Omental fat pad (tissue), 4 donors: Measurements from ENCODE around the gene FOCAD. TPM values are rescaled to one million over a fixed set of nuclear protein-coding genes. Genes with fewer than 3 reads are reported as not detected.
"Not testable (repeated sequence)": the region's sequence is repeated elsewhere in the genome, so short reads cannot be mapped to it uniquely, and the experiment has no call there.

ENCODE experiments used
- ATAC-seq: fragments of 150-250 bp; one replicate; pipeline ENCODE4 v1.9.1; 2016; ENCODE audit warnings: mild to moderate bottlenecking, moderate library complexity; ENCODE audit not compliant: low FRiP score
- DNase-seq: peaks from one replicate; pipeline ENCODE4 v3.0.0-alpha.2; 2019; ENCODE audit warnings: low spot score
- total RNA-seq, 4 donors: library from RNA; depleted of rRNA; stranded (reverse); fragments of >200 nt; gene quantifications; one replicate each; pipeline ENCODE4 v1.1.0, GENCODE V29; 2016
- TF ChIP-seq, protein P1 (sequence below), 3 donors: fragments of 450-650 bp; IDR thresholded peaks; one replicate each; pipeline ENCODE4 v1.5.1; 2016 to 2017; ENCODE audit warnings: antibody characterized with exemption in 3 of 3, mild to moderate bottlenecking in 3 of 3, moderate library complexity in 2 of 3

FOCAD gene
- total RNA-seq, 4 donors from 2014 or later: 19.1 to 57.4 (median 30.9) TPM

GRCh38 chr9:20944507-20944906 lies 260.4 kb downstream of the FOCAD start:
- DNase-seq: no peak
- TF ChIP-seq, protein P1, sequence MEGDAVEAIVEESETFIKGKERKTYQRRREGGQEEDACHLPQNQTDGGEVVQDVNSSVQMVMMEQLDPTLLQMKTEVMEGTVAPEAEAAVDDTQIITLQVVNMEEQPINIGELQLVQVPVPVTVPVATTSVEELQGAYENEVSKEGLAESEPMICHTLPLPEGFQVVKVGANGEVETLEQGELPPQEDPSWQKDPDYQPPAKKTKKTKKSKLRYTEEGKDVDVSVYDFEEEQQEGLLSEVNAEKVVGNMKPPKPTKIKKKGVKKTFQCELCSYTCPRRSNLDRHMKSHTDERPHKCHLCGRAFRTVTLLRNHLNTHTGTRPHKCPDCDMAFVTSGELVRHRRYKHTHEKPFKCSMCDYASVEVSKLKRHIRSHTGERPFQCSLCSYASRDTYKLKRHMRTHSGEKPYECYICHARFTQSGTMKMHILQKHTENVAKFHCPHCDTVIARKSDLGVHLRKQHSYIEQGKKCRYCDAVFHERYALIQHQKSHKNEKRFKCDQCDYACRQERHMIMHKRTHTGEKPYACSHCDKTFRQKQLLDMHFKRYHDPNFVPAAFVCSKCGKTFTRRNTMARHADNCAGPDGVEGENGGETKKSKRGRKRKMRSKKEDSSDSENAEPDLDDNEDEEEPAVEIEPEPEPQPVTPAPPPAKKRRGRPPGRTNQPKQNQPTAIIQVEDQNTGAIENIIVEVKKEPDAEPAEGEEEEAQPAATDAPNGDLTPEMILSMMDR (IDR thresholded peaks at IDR 0.05): no peak
- no peak for ATAC-seq

DNA sequence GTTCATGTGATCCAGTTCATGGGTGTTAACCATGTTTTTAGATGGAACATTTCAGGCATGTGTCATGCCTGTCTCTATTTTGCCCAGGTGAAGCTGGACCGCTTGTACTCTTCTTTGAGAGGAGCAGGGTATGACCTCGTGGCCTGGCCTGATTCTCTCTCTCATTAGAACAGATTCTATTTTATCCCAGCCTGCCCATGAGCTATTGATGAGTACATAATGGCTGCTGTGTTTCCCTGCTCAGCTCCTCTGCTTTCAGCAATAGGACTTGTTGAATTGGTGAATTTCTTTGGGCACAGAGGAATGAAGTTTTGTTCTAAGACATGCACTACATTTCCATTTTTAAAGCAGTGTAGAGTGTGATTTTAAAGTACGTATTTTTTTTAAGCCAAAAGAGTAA lies 261.2 kb downstream of the FOCAD start:
- ATAC-seq (no peak), DNase-seq (no peak)
- TF ChIP-seq, protein P1 (IDR thresholded peaks at IDR 0.05): no peak

GRCh38 chr9:20945856-20946255 lies 261.8 kb downstream of the FOCAD start:
- ATAC-seq: no peak
- no peak for DNase-seq
- TF ChIP-seq, protein P1 (IDR thresholded peaks at IDR 0.05): no peak

GRCh38 chr9:20948703-20949102 lies 264.6 kb downstream of the FOCAD start:
- DNase-seq (no peak), ATAC-seq (no peak)
- TF ChIP-seq, protein P1 (IDR thresholded peaks at IDR 0.05): no peak

GRCh38 chr9:20950707-20951106 lies 266.6 kb downstream of the FOCAD start:
- ATAC-seq (no peak), DNase-seq (no peak)
- TF ChIP-seq, protein P1 (IDR thresholded peaks at IDR 0.05): no peak

DNA sequence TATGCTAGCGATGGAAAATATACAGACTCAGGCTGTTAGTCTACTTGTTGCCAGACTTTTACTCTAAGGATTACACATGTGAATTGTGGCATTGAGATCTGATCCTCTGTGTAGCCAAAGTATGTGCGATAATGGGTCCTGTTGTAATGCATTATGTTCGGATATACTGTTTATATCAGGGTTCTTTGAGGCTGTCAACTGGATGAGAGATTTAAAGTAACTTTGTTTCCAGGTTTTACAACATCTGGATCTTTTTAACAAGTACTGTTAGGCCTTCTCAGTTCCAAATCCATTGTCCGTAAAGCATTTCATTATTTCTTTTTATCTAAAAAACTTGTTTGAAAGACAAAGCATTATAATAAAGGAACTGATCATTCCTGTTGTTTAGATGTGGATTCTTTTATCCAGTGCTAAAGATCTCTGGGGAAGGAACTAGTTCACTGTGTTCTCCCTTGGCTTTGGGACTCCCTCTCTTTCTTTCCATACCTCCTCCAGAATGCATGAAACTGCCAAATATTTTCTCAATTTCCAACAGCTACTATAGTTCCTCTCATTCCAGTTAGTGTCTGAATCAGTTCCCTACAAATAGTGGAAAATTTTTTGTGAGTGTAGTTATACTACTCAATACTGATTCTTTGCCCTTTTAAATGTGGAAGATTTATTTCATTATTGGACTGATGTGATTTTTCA lies 278.6 kb downstream of the FOCAD start:
- ATAC-seq (no peak), DNase-seq (no peak)
- TF ChIP-seq, protein P1 (IDR thresholded peaks at IDR 0.05): no peak

DNA sequence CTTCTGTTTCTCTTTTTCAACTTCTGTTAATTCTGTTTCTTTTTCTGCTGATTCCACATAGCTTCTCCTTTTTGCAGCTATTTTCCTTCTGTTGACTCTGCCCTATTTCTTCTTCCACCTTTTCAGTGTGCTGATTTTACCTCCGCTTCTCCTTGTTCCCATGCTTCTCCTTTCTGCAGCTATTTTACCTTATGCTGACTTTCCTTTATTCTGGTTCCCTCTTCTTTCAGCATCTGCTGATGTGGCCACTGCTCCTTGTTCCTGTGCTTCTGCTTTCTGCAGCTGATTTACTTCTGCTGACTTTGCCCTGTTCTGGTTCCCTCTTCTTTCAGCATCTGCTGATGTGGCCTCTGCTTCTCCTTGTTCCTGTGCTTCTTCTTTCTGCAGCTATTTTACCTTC lies 288.6 kb downstream of the FOCAD start:
- DNase-seq (no peak), ATAC-seq (no peak)
- TF ChIP-seq, protein P1 (IDR thresholded peaks at IDR 0.05): no peak

- not testable (repeated sequence) for ATAC-seq, DNase-seq
These were observed 289.3 kb downstream of the FOCAD start for GRCh38 chr9:20973246-20973947.

DNA sequence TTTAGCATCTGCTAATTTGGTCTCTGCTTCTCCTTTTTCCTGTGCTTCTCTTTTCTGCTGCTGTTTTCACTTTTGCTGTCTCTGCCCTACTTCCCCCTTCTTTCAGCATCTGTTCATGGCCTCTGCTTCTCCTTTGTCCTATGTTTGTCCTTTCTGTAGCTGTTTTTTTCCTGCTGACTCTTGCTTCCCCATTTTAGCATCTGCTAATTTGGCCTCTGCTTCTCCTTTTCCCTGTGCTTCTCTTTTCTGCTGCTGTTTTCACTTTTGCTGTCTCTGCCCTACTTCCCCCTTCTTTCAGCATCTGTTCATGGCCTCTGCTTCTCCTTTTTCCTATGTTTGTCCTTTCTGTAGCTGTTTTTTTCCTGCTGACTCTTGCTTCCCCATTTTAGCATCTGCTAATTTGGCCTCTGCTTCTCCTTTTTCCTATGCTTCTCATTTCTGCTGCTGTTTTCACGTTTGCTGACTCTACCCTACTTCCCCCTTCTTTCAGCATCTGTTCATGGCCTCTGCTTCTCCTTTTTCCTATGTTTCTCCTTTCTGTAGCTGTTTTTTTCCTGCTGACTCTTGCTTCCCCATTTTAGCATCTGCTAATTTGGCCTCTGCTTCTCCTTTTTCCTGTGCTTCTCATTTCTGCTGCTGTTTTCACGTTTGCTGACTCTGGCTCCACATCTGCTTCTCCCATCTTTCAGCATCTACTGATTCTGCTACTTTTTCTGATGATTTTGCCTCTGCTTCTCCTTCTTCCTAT lies 290.3 kb downstream of the FOCAD start:
- ATAC-seq, DNase-seq: not testable (repeated sequence)
